HepG2 (cell line): ENCODE data around the gene ANKEF1. TPM values are rescaled to one million over a fixed set of nuclear protein-coding genes. Genes with fewer than 3 reads are reported as not detected.

Source experiments
- ARNT2 ChIP-seq: sonication (generic); formaldehyde crosslinking; IDR thresholded peaks from 2 replicates; pipeline ENCODE4 v1.8.0; 2022; ENCODE audit warnings: mild to moderate bottlenecking, low read depth, missing genetic modification reagents, moderate library complexity
- BCL3 ChIP-seq: sonication (generic); formaldehyde crosslinking; IDR thresholded peaks from 2 replicates; pipeline ENCODE4 v1.5.1; 2020; ENCODE audit warnings: mild to moderate bottlenecking, missing genetic modification reagents, moderate library complexity
- EEA1 ChIP-seq: sonication (generic); formaldehyde crosslinking; IDR thresholded peaks from 2 replicates; pipeline ENCODE4 v1.5.1; 2020; ENCODE audit warnings: mild to moderate bottlenecking, missing genetic modification reagents, borderline replicate concordance
- EHMT2 ChIP-seq: fragments of 200-600 bp; sonication (generic); IDR thresholded peaks from 2 replicates; pipeline ENCODE4 v1.7.0; 2017; ENCODE audit warnings: antibody characterized with exemption, low read depth, low read length, borderline replicate concordance
- GLI4 ChIP-seq: sonication (generic); formaldehyde crosslinking; IDR thresholded peaks from 2 replicates; pipeline ENCODE4 v1.5.1; 2020; ENCODE audit warnings: missing genetic modification reagents, mild to moderate bottlenecking, moderate library complexity, borderline replicate concordance
- HDAC2 ChIP-seq: sonication (generic); formaldehyde crosslinking; IDR thresholded peaks from 2 replicates; pipeline ENCODE4 v1.4.0; 2020; ENCODE audit warnings: missing genetic modification reagents
- KLF16 ChIP-seq, 2 experiments: sonication (generic) in 1 of 2; formaldehyde crosslinking in 1 of 2; IDR thresholded peaks; 2 replicates each; pipeline versions ENCODE4 v1.6.1 to v1.8.0; 2016 to 2023; ENCODE audit warnings: missing genetic modification reagents in 2 of 2, missing compliant biosample characterization in 1 of 2
- MTF1 ChIP-seq: sonication (generic); formaldehyde crosslinking; IDR thresholded peaks from 2 replicates; pipeline ENCODE4 v1.5.0; 2020; ENCODE audit warnings: missing genetic modification reagents
- MTF2 ChIP-seq: sonication (generic); formaldehyde crosslinking; IDR thresholded peaks from 2 replicates; pipeline ENCODE4 v1.5.0; 2020; ENCODE audit warnings: missing genetic modification reagents, borderline replicate concordance
- NFE2L2 ChIP-seq: fragments of 150-350 bp; IDR thresholded peaks from 2 replicates; pipeline ENCODE4 v1.6.1; 2014; ENCODE audit warnings: low read length
- NFIC ChIP-seq: IDR thresholded peaks from 2 replicates; pipeline ENCODE4 v1.6.1; 2012; ENCODE audit warnings: mild to moderate bottlenecking, low read length, inconsistent platforms
- NR2F6 ChIP-seq, 2 experiments: IDR thresholded peaks; 2 replicates each; pipeline ENCODE4 v1.6.1; 2016; ENCODE audit warnings: antibody characterized with exemption in 1 of 2, mild to moderate bottlenecking in 1 of 2
- RXRB ChIP-seq: IDR thresholded peaks from 2 replicates; pipeline ENCODE4 v1.6.1; 2016; ENCODE audit warnings: borderline replicate concordance, missing genetic modification reagents, missing compliant biosample characterization
- THYN1 ChIP-seq: sonication (generic); formaldehyde crosslinking; IDR thresholded peaks from 2 replicates; pipeline ENCODE4 v1.8.1; 2023; ENCODE audit warnings: low read depth, mild to moderate bottlenecking, moderate library complexity, missing genetic modification reagents, borderline replicate concordance
- ZBTB20 ChIP-seq: sonication (generic); formaldehyde crosslinking; IDR thresholded peaks from 2 replicates; pipeline ENCODE4 v1.8.1; 2023; ENCODE audit warnings: missing genetic modification reagents, low read depth, mild to moderate bottlenecking, borderline replicate concordance
- ZKSCAN8 ChIP-seq: IDR thresholded peaks from 2 replicates; pipeline ENCODE4 v1.6.1; 2016; ENCODE audit warnings: borderline replicate concordance, missing genetic modification reagents, missing compliant biosample characterization
- ZNF17 ChIP-seq: sonication (generic); formaldehyde crosslinking; IDR thresholded peaks from 2 replicates; pipeline ENCODE4 v1.5.0; 2020; ENCODE audit warnings: mild to moderate bottlenecking, missing genetic modification reagents
- ZNF232 ChIP-seq: sonication (generic); formaldehyde crosslinking; IDR thresholded peaks from 2 replicates; pipeline ENCODE4 v1.4.0; 2020; ENCODE audit warnings: missing genetic modification reagents, borderline replicate concordance
- ZNF263 ChIP-seq: sonication (generic); formaldehyde crosslinking; IDR thresholded peaks from 2 replicates; pipeline ENCODE4 v1.4.0; 2020; ENCODE audit warnings: missing genetic modification reagents
- ZNF441 ChIP-seq: sonication (generic); formaldehyde crosslinking; IDR thresholded peaks from 2 replicates; pipeline ENCODE4 v1.7.0; 2021; ENCODE audit warnings: missing genetic modification reagents, borderline replicate concordance
- ZNF468 ChIP-seq: sonication (generic); formaldehyde crosslinking; IDR thresholded peaks from 2 replicates; pipeline ENCODE4 v1.8.0; 2022; ENCODE audit warnings: mild to moderate bottlenecking, moderate library complexity, missing genetic modification reagents
- ZNF577 ChIP-seq: sonication (generic); formaldehyde crosslinking; IDR thresholded peaks from 2 replicates; pipeline ENCODE4 v1.4.0; 2020; ENCODE audit warnings: mild to moderate bottlenecking, low read depth, missing genetic modification reagents, borderline replicate concordance
- ZNF709 ChIP-seq: sonication (generic); formaldehyde crosslinking; IDR thresholded peaks from 2 replicates; pipeline ENCODE4 v1.5.0; 2020; ENCODE audit warnings: mild to moderate bottlenecking, missing genetic modification reagents
- ZNF713 ChIP-seq: sonication (generic); formaldehyde crosslinking; IDR thresholded peaks from 2 replicates; pipeline ENCODE4 v1.4.0; 2020; ENCODE audit warnings: mild to moderate bottlenecking, missing genetic modification reagents
- ZNF781 ChIP-seq: sonication (generic); formaldehyde crosslinking; IDR thresholded peaks from 2 replicates; pipeline ENCODE4 v1.5.1; 2020; ENCODE audit warnings: borderline replicate concordance, mild to moderate bottlenecking, missing genetic modification reagents; ENCODE audit errors: not compliant biosample characterization
- ZNF83 ChIP-seq: sonication (generic); formaldehyde crosslinking; IDR thresholded peaks from 2 replicates; pipeline ENCODE4 v1.4.0; 2020; ENCODE audit warnings: missing genetic modification reagents, mild to moderate bottlenecking, borderline replicate concordance
- polyA plus RNA-seq, 8 experiments: library from polyadenylated mRNA; depleted of rRNA in 3 of 8; stranded (reverse) in 7 of 8; unstranded in 1 of 8; fragments of >200 nt; fragmentation: Illumina TruSeq in 4 of 8; extraction: Trizol in 4 of 8; gene quantifications; 2 replicates each; pipeline versions ENCODE4 v1.2.1 to v1.2.3, GENCODE V29; 2011 to 2016; ENCODE audit warnings: low read depth in 4 of 8, missing spikeins in 1 of 8, mixed read lengths in 1 of 8; ENCODE audit not compliant: insufficient read depth in 1 of 8
- total RNA-seq, 5 experiments: library from RNA; depleted of rRNA; stranded (reverse); fragments of >200 nt; fragmentation: Illumina TruSeq; extraction: Trizol; gene quantifications; 2 replicates each; pipeline ENCODE4 v1.2.3, GENCODE V29; 2016; ENCODE audit warnings: low read depth in 1 of 5
- TF ChIP-seq, protein P1 (sequence below): sonication (generic); formaldehyde crosslinking; IDR thresholded peaks from 2 replicates; pipeline ENCODE4 v1.8.0; 2022; ENCODE audit warnings: mild to moderate bottlenecking, missing genetic modification reagents, moderate library complexity
- TF ChIP-seq, protein P2 (sequence below): sonication (generic); formaldehyde crosslinking; IDR thresholded peaks from 2 replicates; pipeline ENCODE4 v1.4.0; 2020; ENCODE audit warnings: mild to moderate bottlenecking, missing genetic modification reagents

The ANKEF1 gene
- total and polyA plus RNA-seq, 2 of the 13 experiments (the other 11 are each of a cell fraction or from before 2014, with no cell fraction given) = 3.1 to 8.6 TPM

DNA sequence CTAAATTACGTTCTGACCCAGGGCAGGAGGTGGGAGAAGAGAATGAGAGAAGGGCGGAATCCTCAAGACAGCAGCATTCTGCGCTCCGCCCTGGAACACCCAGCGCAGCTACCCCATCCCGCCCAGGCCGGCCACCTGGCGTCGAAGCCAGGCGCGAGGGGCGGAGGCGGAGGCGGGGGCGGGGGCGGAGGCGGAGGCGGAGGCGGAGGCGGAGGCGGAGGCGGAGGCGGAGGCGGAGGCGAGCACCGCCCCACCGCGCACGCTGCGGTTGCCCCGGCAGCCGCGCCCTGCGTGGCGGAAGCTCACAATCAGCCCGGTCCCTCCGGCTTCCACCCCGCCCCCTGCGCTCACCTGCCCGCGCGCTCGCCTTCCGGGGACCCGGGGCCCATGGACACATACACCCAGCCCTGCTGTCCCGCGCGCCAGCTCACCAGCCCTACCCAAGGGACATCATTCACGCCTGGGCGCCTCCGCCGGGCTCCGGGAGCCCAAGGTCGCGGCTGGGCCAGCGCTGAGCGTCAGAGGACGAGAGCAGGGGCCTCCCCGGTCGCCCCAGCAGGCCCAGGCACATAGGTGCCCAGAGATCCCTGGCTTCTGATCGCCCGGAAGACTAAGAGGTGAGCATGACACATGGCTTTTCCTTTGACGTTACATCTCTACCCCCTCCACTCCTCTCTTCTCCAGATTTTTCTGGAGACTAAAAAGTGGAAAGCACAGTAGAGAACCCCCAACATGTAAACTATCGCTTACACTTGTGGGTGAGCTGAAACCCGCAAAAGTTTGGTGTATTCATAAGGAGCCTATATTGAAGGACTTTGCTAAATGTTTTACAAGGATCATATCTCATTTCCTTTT, at the start of gene ANKEF1 (continued):
- no peak for TF ChIP-seq ZNF232 (CRISPR knock-in tag)
- no peak for TF ChIP-seq NR2F6 (IDR thresholded peaks at IDR 0.05)
- TF ChIP-seq NR2F6 (CRISPR knock-in tag; IDR thresholded peaks at IDR 0.05) = peak; percentile 29; the same call in 1 of the 2 replicates
- TF ChIP-seq ZBTB20 = peak; percentile 89
- TF ChIP-seq MTF2 (CRISPR knock-in tag) = peak; percentile 88
- TF ChIP-seq NFIC = no peak
- TF ChIP-seq BCL3 (CRISPR knock-in tag) = peak; percentile 75
- peak; percentile 77 to 92; a peak in 2 of 4 replicates for TF ChIP-seq KLF16 (CRISPR knock-in tag; IDR thresholded peaks at IDR 0.05)
- peak; percentile 91; the same call in 1 of the 2 replicates for TF ChIP-seq ZNF83 (CRISPR knock-in tag)
- peak; percentile 82; the same call in 1 of the 2 replicates for TF ChIP-seq ZNF468 (CRISPR knock-in tag)
- TF ChIP-seq RXRB = peak; percentile 57; the same call in 1 of the 2 replicates
- peak; percentile 88; the same call in 1 of the 2 replicates for TF ChIP-seq EHMT2
- peak; percentile 74 for TF ChIP-seq ZNF781 (CRISPR knock-in tag)
- TF ChIP-seq ZKSCAN8 = no peak
- no peak for TF ChIP-seq ZNF709 (CRISPR knock-in tag)
- TF ChIP-seq, protein P1, sequence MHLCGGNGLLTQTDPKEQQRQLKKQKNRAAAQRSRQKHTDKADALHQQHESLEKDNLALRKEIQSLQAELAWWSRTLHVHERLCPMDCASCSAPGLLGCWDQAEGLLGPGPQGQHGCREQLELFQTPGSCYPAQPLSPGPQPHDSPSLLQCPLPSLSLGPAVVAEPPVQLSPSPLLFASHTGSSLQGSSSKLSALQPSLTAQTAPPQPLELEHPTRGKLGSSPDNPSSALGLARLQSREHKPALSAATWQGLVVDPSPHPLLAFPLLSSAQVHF (CRISPR knock-in tag) = 0 out of 2 replicates have a peak, but pooled peaks have one; percentile 44
- TF ChIP-seq THYN1 (CRISPR knock-in tag) = peak; percentile 93; the same call in 1 of the 2 replicates
- TF ChIP-seq ZNF441 (CRISPR knock-in tag) = peak; percentile 66
- peak; percentile 68; the same call in 1 of the 2 replicates for TF ChIP-seq ZNF713 (CRISPR knock-in tag)
- TF ChIP-seq GLI4 (CRISPR knock-in tag) = peak; percentile 81
- TF ChIP-seq ZNF263 (CRISPR knock-in tag) = no peak; the same call in 1 of the 2 replicates
- TF ChIP-seq, protein P2, sequence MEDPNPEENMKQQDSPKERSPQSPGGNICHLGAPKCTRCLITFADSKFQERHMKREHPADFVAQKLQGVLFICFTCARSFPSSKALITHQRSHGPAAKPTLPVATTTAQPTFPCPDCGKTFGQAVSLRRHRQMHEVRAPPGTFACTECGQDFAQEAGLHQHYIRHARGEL = peak; percentile 48; the same call in 1 of the 2 replicates
- no peak for TF ChIP-seq NFE2L2
- peak; percentile 94 for TF ChIP-seq ARNT2 (CRISPR knock-in tag)
- TF ChIP-seq HDAC2 = peak; percentile 75; the same call in 1 of the 2 replicates
- TF ChIP-seq MTF1 (CRISPR knock-in tag) = no peak
- peak; percentile 92; the same call in 1 of the 2 replicates for TF ChIP-seq EEA1 (CRISPR knock-in tag)
- TF ChIP-seq ZNF577 (CRISPR knock-in tag) = no peak
- no peak for TF ChIP-seq ZNF17 (CRISPR knock-in tag)
